Spinal cord (tissue), 10 donors: Measurements from ENCODE around the gene AURKAIP1. TPM values are rescaled to one million over a fixed set of nuclear protein-coding genes. Genes with fewer than 3 reads are reported as not detected.

ENCODE experiments used
- DNase-seq, 6 donors: peaks; one replicate each; pipeline versions ENCODE4 v3.0.0 to v3.0.0-alpha.2; 2013 to 2015; ENCODE audit warnings: low spot score in 6 of 6, low read depth in 4 of 6
- H3K27ac ChIP-seq: one replicate; pipeline ENCODE4 v1.5.1; 2013; ENCODE audit warnings: low read depth, low read length, control low read depth
- H3K27me3 ChIP-seq: one replicate; pipeline ENCODE4 v1.6.1; 2013; ENCODE audit warnings: low read length; ENCODE audit not compliant: control insufficient read depth, insufficient read depth
- H3K36me3 ChIP-seq: one replicate; pipeline ENCODE4 v1.6.1; 2013; ENCODE audit warnings: low read length; ENCODE audit not compliant: control insufficient read depth, insufficient read depth
- H3K4me1 ChIP-seq: one replicate; pipeline ENCODE4 v1.6.1; 2013; ENCODE audit warnings: low read length; ENCODE audit not compliant: control insufficient read depth, insufficient read depth
- H3K4me3 ChIP-seq: one replicate; pipeline ENCODE4 v1.5.1; 2013; ENCODE audit warnings: low read depth, low read length, control low read depth
- H3K9me3 ChIP-seq: one replicate; pipeline ENCODE4 v1.6.1; 2013; ENCODE audit warnings: low read length; ENCODE audit not compliant: control insufficient read depth, insufficient read depth
- WGBS: methylation state at CpG from one replicate; pipeline ENCODE4 v1.1.5; 2013; ENCODE audit warnings: missing lambda C conversion rate; ENCODE audit not compliant: insufficient coverage; 5-methylcytosine and 5-hydroxymethylcytosine counted together
- long read RNA-seq, 4 donors: transcript quantifications; one replicate each; lab custom pipeline, GENCODE V29; 2026
- polyA plus RNA-seq, 2 donors: library from polyadenylated mRNA; unstranded; fragments of 120-200 nt; gene quantifications; one replicate each; pipeline ENCODE4 v1.2.1, GENCODE V29; 2013; ENCODE audit not compliant: insufficient read length in 2 of 2
- total RNA-seq, 2 donors: library from RNA; depleted of rRNA in 1 of 2; stranded (reverse); fragments of 120-200 nt in 1 of 2; fragments of >200 nt in 1 of 2; gene quantifications; one replicate each; pipeline versions ENCODE4 v1.2.3 to v1.2.4, GENCODE V29; 2013 to 2014
- donor health status: healthy.

AURKAIP1 gene
- total RNA-seq, result 100 to 1,000 TPM in 1 of 2 donors, 10 to 100 TPM in 1; 41.4 to 105 TPM
- polyA plus RNA-seq, result 100 to 1,000 TPM; 124 to 130 TPM
- long read RNA-seq, donor 1, transcript AURKAIP1-202 (4 exons, 1,047 nt), result major isoform, 67 of 145 reads
- long read RNA-seq, donor 1, transcript AURKAIP1-204 (4 exons, 875 nt), result minor isoform, 38 of 145 reads
- long read RNA-seq, donor 1, transcript AURKAIP1-203 (3 exons, 1,072 nt), result minor isoform, 9 of 145 reads
- long read RNA-seq, donor 1, transcript AURKAIP1-201 (4 exons, 798 nt), result minor isoform, 8 of 145 reads
- long read RNA-seq, donor 1, partial matches to known transcripts, result 22 of 145 reads
- long read RNA-seq, donor 1, other reads (novel, unspliced or antisense), result 0 of 145 reads
- long read RNA-seq, donor 2, transcript AURKAIP1-204 (4 exons, 875 nt), result minor isoform, 9 of 52 reads
- long read RNA-seq, donor 2, transcript AURKAIP1-202 (4 exons, 1,047 nt), result major isoform, 25 of 52 reads
- long read RNA-seq, donor 2, transcript AURKAIP1-203 (3 exons, 1,072 nt), result minor isoform, 9 of 52 reads
- long read RNA-seq, donor 2, partial matches to known transcripts, result 5 of 52 reads
- long read RNA-seq, donor 2, other reads (novel, unspliced or antisense), result 0 of 52 reads
- long read RNA-seq, donor 3, transcript AURKAIP1-202 (4 exons, 1,047 nt), result major isoform, 36 of 77 reads
- long read RNA-seq, donor 3, transcript AURKAIP1-203 (3 exons, 1,072 nt), result minor isoform, 10 of 77 reads
- long read RNA-seq, donor 3, transcript AURKAIP1-204 (4 exons, 875 nt), result minor isoform, 17 of 77 reads
- long read RNA-seq, donor 3, partial matches to known transcripts, result 9 of 77 reads
- long read RNA-seq, donor 3, other reads (novel, unspliced or antisense), result 0 of 77 reads
- long read RNA-seq, donor 4, transcript AURKAIP1-204 (4 exons, 875 nt), result minor isoform, 37 of 139 reads
- long read RNA-seq, donor 4, transcript AURKAIP1-203 (3 exons, 1,072 nt), result minor isoform, 10 of 139 reads
- long read RNA-seq, donor 4, transcript AURKAIP1-202 (4 exons, 1,047 nt), result major isoform, 58 of 139 reads
- long read RNA-seq, donor 4, partial matches to known transcripts, result 32 of 139 reads
- long read RNA-seq, donor 4, other reads (novel, unspliced or antisense), result 0 of 139 reads

- Histone ChIP-seq H3K9me3 (no peaks in the 10 kb centered on the region), H3K27ac (peak within 1 kb of the TSS; percentile 88), H3K4me3 (peak within 1 kb of the TSS; percentile 85), H3K27me3 (no peaks in the 10 kb centered on the region), H3K4me1 (peaks cover 41% of the 10 kb centered on the region), H3K36me3 (peaks cover 54% of the 10 kb centered on the region)
- under 1% methylated on average over 85 of the region's 85 CpGs for WGBS
- peak; percentile 98 to 100 (median 100) for DNase-seq
These were observed at the start of gene AURKAIP1 for GRCh38 chr1:1374929-1375662. Gene AURKAIP1, minus strand, starts transcription at chr1:1375207. Its CDS starts 451 bp downstream, at chr1:1374756.

GRCh38 chr1:1424707-1425106, 49.7 kb upstream of the AURKAIP1 start:
- no peaks in the 10 kb centered on the region for H3K9me3 ChIP-seq
- peaks cover 43% of the 10 kb centered on the region for H3K4me1 ChIP-seq
- H3K27me3 ChIP-seq, result peaks cover under 1% of the 10 kb centered on the region
- no peak overlapping the region for H3K27ac ChIP-seq
- H3K36me3 ChIP-seq, result peaks cover 10% of the 10 kb centered on the region
- DNase-seq, result no peak
- WGBS, result 84% methylated on average over 14 of the region's 15 CpGs
- H3K4me3 ChIP-seq, result no peak overlapping the region

GRCh38 chr1:1423245-1423597, 48.2 kb upstream of the AURKAIP1 start:
- no peak overlapping the region for H3K27ac ChIP-seq
- H3K36me3 ChIP-seq, result peaks cover 14% of the 10 kb centered on the region
- peaks cover 6% of the 10 kb centered on the region for H3K27me3 ChIP-seq
- peaks cover 52% of the 10 kb centered on the region for H3K4me1 ChIP-seq
- H3K9me3 ChIP-seq, result no peaks in the 10 kb centered on the region
- no peak for DNase-seq
- WGBS, result 91% methylated on average over 5 of the region's 7 CpGs
- H3K4me3 ChIP-seq, result no peak overlapping the region

GRCh38 chr1:1422465-1423244, 47.6 kb upstream of the AURKAIP1 start:
- H3K4me3 ChIP-seq, result no peak overlapping the region
- H3K9me3 ChIP-seq, result no peaks in the 10 kb centered on the region
- no peak overlapping the region for H3K27ac ChIP-seq
- WGBS, result 62% methylated on average over 24 of the region's 29 CpGs
- H3K36me3 ChIP-seq, result peaks cover 14% of the 10 kb centered on the region
- DNase-seq, result peak in 2 of 6 donors; percentile 45 to 57
- peaks cover 6% of the 10 kb centered on the region for H3K27me3 ChIP-seq
- peaks cover 49% of the 10 kb centered on the region for H3K4me1 ChIP-seq

- Histone ChIP-seq H3K4me3 (no peak overlapping the region), H3K4me1 (peaks cover 47% of the 10 kb centered on the region), H3K9me3 (no peaks in the 10 kb centered on the region), H3K27ac (no peak overlapping the region), H3K36me3 (peaks cover 14% of the 10 kb centered on the region), H3K27me3 (peaks cover 6% of the 10 kb centered on the region)
- WGBS, result 73% methylated on average over 2 of the region's 7 CpGs
- DNase-seq, result no peak
These were observed 47.0 kb upstream of the AURKAIP1 start for GRCh38 chr1:1421907-1422464.

- DNase-seq, result no peak
- 63% methylated on average over 14 of the region's 18 CpGs for WGBS
- no peak within 1 kb of the TSS for H3K27ac ChIP-seq
- peaks cover 11% of the 10 kb centered on the region for H3K36me3 ChIP-seq
- no peak within 1 kb of the TSS for H3K4me3 ChIP-seq
- H3K9me3 ChIP-seq, result no peaks in the 10 kb centered on the region
- peaks cover 6% of the 10 kb centered on the region for H3K27me3 ChIP-seq
- peaks cover 40% of the 10 kb centered on the region for H3K4me1 ChIP-seq
These were observed 46.3 kb upstream of the AURKAIP1 start, which contains the start of gene ANKRD65 for GRCh38 chr1:1421147-1421906. Gene ANKRD65, minus strand, starts transcription at chr1:1421276. Its CDS starts 271 bp downstream, at chr1:1421005.

GRCh38 chr1:1420654-1421141, 45.7 kb upstream of the AURKAIP1 start:
- Histone ChIP-seq H3K4me3 (no peak overlapping the region), H3K27ac (no peak overlapping the region), H3K9me3 (no peaks in the 10 kb centered on the region), H3K4me1 (peaks cover 34% of the 10 kb centered on the region), H3K27me3 (peaks cover 6% of the 10 kb centered on the region), H3K36me3 (peaks cover 6% of the 10 kb centered on the region)
- 70% methylated on average over 10 of the region's 12 CpGs for WGBS
- DNase-seq, result no peak
